PC-3 (cell line): ENCODE measurements around the gene SNX20. TPM values are rescaled to one million over a fixed set of nuclear protein-coding genes. Genes with fewer than 3 reads are reported as not detected.

Experiments
- ATAC-seq: fragments of 200-7000 bp; cut with Tn5 transposase; 2 replicates; pipeline ENCODE4 v1.9.1; 2020; ENCODE audit warnings: mild to moderate bottlenecking, moderate library complexity
- BruUV-seq: library from RNA; stranded (reverse); fragments of 400-500 nt; replicated peaks from 2 replicates; lab custom pipeline; 2021; lab: Mats Ljungman, UMichigan
- CTCF ChIA-PET: fragments of 300-600 bp; sonication (Branson Sonifier 250); formaldehyde crosslinking; loops from one replicate; lab custom pipeline; 2022; ENCODE audit warnings: antibody characterized with exemption; lab: Charles Lee
- POLR2A ChIA-PET: fragments of 300-600 bp; sonication (Branson Sonifier 250); formaldehyde crosslinking; loops from one replicate; lab custom pipeline; 2022; ENCODE audit warnings: antibody characterized with exemption; ENCODE audit not compliant: unreplicated experiment; lab: Charles Lee
- DNase-seq: peaks from one replicate; pipeline ENCODE4 v3.0.0-alpha.2; 2015
- H2AFZ ChIP-seq: fragments of 300-600 bp; sonication (generic); 2 replicates; pipeline ENCODE4 v1.6.0; 2016; ENCODE audit warnings: antibody characterized with exemption, low read length
- H3F3A ChIP-seq: fragments of 300-600 bp; sonication (generic); one replicate; pipeline ENCODE4 v1.6.0; 2017; ENCODE audit warnings: antibody characterized with exemption, low read length, control low read depth, mild to moderate bottlenecking; ENCODE audit not compliant: unreplicated experiment
- H3K27ac ChIP-seq: fragments of 300-600 bp; sonication (generic); 2 replicates; pipeline ENCODE4 v1.5.1; 2016; ENCODE audit warnings: mild to moderate bottlenecking, low read length
- H3K27me3 ChIP-seq: fragments of 300-600 bp; sonication (generic); 2 replicates; pipeline ENCODE4 v1.6.1; 2016; ENCODE audit warnings: low read length, mixed read lengths
- H3K36me3 ChIP-seq: fragments of 300-600 bp; sonication (generic); 2 replicates; pipeline ENCODE4 v1.6.1; 2016; ENCODE audit warnings: low read depth, mixed run types, low read length, mixed read lengths
- H3K4me1 ChIP-seq: fragments of 300-600 bp; sonication (generic); 2 replicates; pipeline ENCODE4 v1.5.1; 2016; ENCODE audit warnings: low read length; ENCODE audit not compliant: insufficient read depth
- H3K4me2 ChIP-seq: fragments of 300-600 bp; sonication (generic); 2 replicates; pipeline ENCODE4 v1.6.0; 2016; ENCODE audit warnings: low read length
- H3K4me3 ChIP-seq: fragments of 300-600 bp; sonication (generic); 2 replicates; pipeline ENCODE4 v1.5.1; 2016; ENCODE audit warnings: mild to moderate bottlenecking, low read length, mixed read lengths
- H3K79me2 ChIP-seq: fragments of 300-600 bp; sonication (generic); 2 replicates; pipeline ENCODE4 v1.6.1; 2017; ENCODE audit warnings: low read length, mixed read lengths
- H3K9ac ChIP-seq: fragments of 300-600 bp; sonication (generic); 2 replicates; pipeline ENCODE4 v1.6.0; 2016; ENCODE audit warnings: mild to moderate bottlenecking, low read length
- H3K9me2 ChIP-seq: fragments of 300-600 bp; sonication (generic); replicated peaks from 2 replicates; pipeline ENCODE4 v1.6.1; 2016; ENCODE audit warnings: mixed run types, low read length, mixed read lengths
- H3K9me3 ChIP-seq: fragments of 300-600 bp; sonication (generic); 2 replicates; pipeline ENCODE4 v1.6.1; 2016; ENCODE audit warnings: low read length, mixed read lengths
- H4K20me1 ChIP-seq: fragments of 300-600 bp; sonication (generic); 2 replicates; pipeline ENCODE4 v1.6.1; 2016; ENCODE audit warnings: low read length, mixed read lengths
- EZH2 ChIP-seq: fragments of 300-600 bp; sonication (generic); IDR thresholded peaks from one replicate; pipeline ENCODE4 v1.6.1; 2017; ENCODE audit warnings: antibody characterized with exemption, mild to moderate bottlenecking, low read length; ENCODE audit not compliant: unreplicated experiment
- EZH2phosphoT487 ChIP-seq: fragments of 300-600 bp; sonication (generic); IDR thresholded peaks from 2 replicates; pipeline ENCODE4 v1.6.1; 2018; ENCODE audit warnings: mild to moderate bottlenecking, antibody characterized with exemption, low read length, borderline replicate concordance
- intact Hi-C: fragments of 100-400 bp; cut with micrococcal nuclease; formaldehyde crosslinking; loops from 2 replicates; pipeline ENCODE4 v1.9.0; 2023
- total RNA-seq: library from RNA; depleted of rRNA; stranded (reverse); fragments of >200 nt; gene quantifications from 2 replicates; pipeline ENCODE4 v1.2.3, GENCODE V29; 2014
- TF ChIP-seq, protein P1 (sequence below): fragments of 300-600 bp; sonication (generic); conservative IDR thresholded peaks from 2 replicates; pipeline ENCODE4 v1.5.1; 2017; ENCODE audit warnings: antibody characterized with exemption, low read depth, mild to moderate bottlenecking, low read length

The SNX20 gene
- total RNA-seq, 1 experiment from 2014 or later = not detected

- Histone ChIP-seq H3K4me3 (no peak overlapping the region), H4K20me1 (no peaks in the 10 kb centered on the region), H2AFZ (no peak overlapping the region), H3K9me2 (no peaks in the 10 kb centered on the region), H3K4me2 (no peak overlapping the region), H3K9me3 (no peaks in the 10 kb centered on the region), H3K9ac (no peak overlapping the region), H3F3A (no peaks in the 10 kb centered on the region), H3K4me1 (peaks cover 10% of the 10 kb centered on the region), H3K27me3 (no peaks in the 10 kb centered on the region), H3K27ac (no peak overlapping the region), H3K79me2 (no peaks in the 10 kb centered on the region), H3K36me3 (no peaks in the 10 kb centered on the region)
- no peak for TF ChIP-seq EZH2phosphoT487
- TF ChIP-seq, protein P1, sequence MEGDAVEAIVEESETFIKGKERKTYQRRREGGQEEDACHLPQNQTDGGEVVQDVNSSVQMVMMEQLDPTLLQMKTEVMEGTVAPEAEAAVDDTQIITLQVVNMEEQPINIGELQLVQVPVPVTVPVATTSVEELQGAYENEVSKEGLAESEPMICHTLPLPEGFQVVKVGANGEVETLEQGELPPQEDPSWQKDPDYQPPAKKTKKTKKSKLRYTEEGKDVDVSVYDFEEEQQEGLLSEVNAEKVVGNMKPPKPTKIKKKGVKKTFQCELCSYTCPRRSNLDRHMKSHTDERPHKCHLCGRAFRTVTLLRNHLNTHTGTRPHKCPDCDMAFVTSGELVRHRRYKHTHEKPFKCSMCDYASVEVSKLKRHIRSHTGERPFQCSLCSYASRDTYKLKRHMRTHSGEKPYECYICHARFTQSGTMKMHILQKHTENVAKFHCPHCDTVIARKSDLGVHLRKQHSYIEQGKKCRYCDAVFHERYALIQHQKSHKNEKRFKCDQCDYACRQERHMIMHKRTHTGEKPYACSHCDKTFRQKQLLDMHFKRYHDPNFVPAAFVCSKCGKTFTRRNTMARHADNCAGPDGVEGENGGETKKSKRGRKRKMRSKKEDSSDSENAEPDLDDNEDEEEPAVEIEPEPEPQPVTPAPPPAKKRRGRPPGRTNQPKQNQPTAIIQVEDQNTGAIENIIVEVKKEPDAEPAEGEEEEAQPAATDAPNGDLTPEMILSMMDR = no peak
- TF ChIP-seq EZH2 = no peak
- ATAC-seq = no peak
- POLR2A ChIA-PET = no interaction called here
- intact Hi-C loops = no loop called here
- BruUV-seq = no TSS peak
- CTCF ChIA-PET = interaction anchor here (0.5 kb wide), 1 partner anchor 772 kb away, joined by 5 read pairs; no protein-coding TSS in a partner anchor
- DNase-seq = no peak
These were observed 53.7 kb downstream of the SNX20 start for GRCh38 chr16:50627419-50627818.

GRCh38 chr16:50626868-50627267 lies 54.2 kb downstream of the SNX20 start:
- TF ChIP-seq EZH2phosphoT487 (no peak), EZH2 (no peak)
- TF ChIP-seq, protein P1 = no peak
- intact Hi-C loops = no loop called here
- no peaks in the 10 kb centered on the region for H3K36me3 ChIP-seq
- ChIA-PET POLR2A (no interaction called here), CTCF (no interaction called here)
- no peak overlapping the region for H3K9ac ChIP-seq
- DNase-seq = no peak
- ATAC-seq = no peak
- H3K9me3 ChIP-seq = no peaks in the 10 kb centered on the region
- no peaks in the 10 kb centered on the region for H3K27me3 ChIP-seq
- no peak overlapping the region for H3K4me2 ChIP-seq
- no peak overlapping the region for H3K4me3 ChIP-seq
- no peaks in the 10 kb centered on the region for H3K79me2 ChIP-seq
- H4K20me1 ChIP-seq = no peaks in the 10 kb centered on the region
- BruUV-seq = no TSS peak
- H3F3A ChIP-seq = no peaks in the 10 kb centered on the region
- peaks cover 10% of the 10 kb centered on the region for H3K4me1 ChIP-seq
- H2AFZ ChIP-seq = no peak overlapping the region
- no peaks in the 10 kb centered on the region for H3K9me2 ChIP-seq
- no peak overlapping the region for H3K27ac ChIP-seq

DNA sequence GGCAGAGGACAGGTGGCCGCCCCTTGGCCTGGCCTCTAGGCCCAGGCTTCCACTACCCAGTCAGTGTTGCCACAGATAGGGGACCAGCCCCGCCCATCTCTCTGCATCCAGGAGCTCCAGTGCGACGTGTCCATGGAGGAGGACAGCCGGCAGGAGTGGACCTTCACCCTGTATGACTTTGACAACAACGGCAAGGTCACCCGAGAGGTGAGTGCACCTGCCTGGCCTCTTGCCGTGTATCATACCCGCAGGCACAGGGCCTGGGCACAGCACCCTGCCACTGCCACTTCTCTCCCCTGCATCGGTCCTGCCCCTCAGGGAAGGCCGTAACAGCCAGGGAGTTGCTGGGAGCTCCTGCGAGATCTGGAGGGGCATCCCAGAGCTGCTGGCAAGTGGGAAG lies 55.7 kb downstream of the SNX20 start:
- POLR2A ChIA-PET = no interaction called here
- Histone ChIP-seq H3K9me2 (no peaks in the 10 kb centered on the region), H4K20me1 (no peaks in the 10 kb centered on the region), H3F3A (no peaks in the 10 kb centered on the region), H3K79me2 (no peaks in the 10 kb centered on the region), H3K9me3 (no peaks in the 10 kb centered on the region), H3K27me3 (no peaks in the 10 kb centered on the region), H3K4me3 (no peak overlapping the region), H3K4me1 (no peaks in the 10 kb centered on the region), H3K36me3 (no peaks in the 10 kb centered on the region), H3K9ac (no peak overlapping the region), H3K4me2 (no peak overlapping the region), H2AFZ (no peak overlapping the region), H3K27ac (no peak overlapping the region)
- intact Hi-C loops = no loop called here
- DNase-seq (no peak), ATAC-seq (no peak)
- TF ChIP-seq EZH2phosphoT487 (no peak), EZH2 (no peak)
- TF ChIP-seq, protein P1 = no peak
- CTCF ChIA-PET = no interaction called here
- no TSS peak for BruUV-seq
